HEK293 (cell line): ENCODE measurements around the gene TMEM176B.

Experiments
- CTCF ChIA-PET: fragments of 350-600 bp; formaldehyde crosslinking; extraction: SDS; loops from one replicate; lab custom pipeline; 2021; ENCODE audit warnings: antibody characterized with exemption; lab: Yijun Ruan, JAX
- POLR2A ChIA-PET: fragments of 300-600 bp; formaldehyde crosslinking; extraction: SDS; loops from one replicate; lab custom pipeline; 2020; ENCODE audit warnings: antibody characterized with exemption, inconsistent platforms; lab: Yijun Ruan, JAX
- H3K27ac ChIP-seq: fragments of 200-500 bp; sonication (Bioruptor generic); 2 replicates; pipeline ENCODE4 v1.5.1; 2014; ENCODE audit warnings: low read depth, low read length, control low read depth, inconsistent platforms; ENCODE audit errors: extremely low read depth
- H3K36me3 ChIP-seq, 2 experiments: fragments of 200-500 bp in 1 of 2; sonication (Bioruptor generic) in 1 of 2; 1 replicate in 1 of 2; 2 replicates in 1 of 2; pipeline ENCODE4 v1.5.1; 2014 to 2017; ENCODE audit warnings: inconsistent platforms in 2 of 2, low read length in 2 of 2; ENCODE audit not compliant: control insufficient read depth in 2 of 2, insufficient read depth in 1 of 2
- H3K4me1 ChIP-seq: fragments of 200-500 bp; sonication (Bioruptor generic); 2 replicates; pipeline ENCODE4 v1.5.1; 2014; ENCODE audit warnings: mild to moderate bottlenecking, low read length, inconsistent platforms; ENCODE audit not compliant: control insufficient read depth, insufficient read depth
- H3K4me3 ChIP-seq: 2 replicates; pipeline ENCODE4 v1.5.1; 2011; ENCODE audit warnings: low read depth, mild to moderate bottlenecking, control low read depth, low read length, moderate library complexity
- H3K9me3 ChIP-seq: fragments of 200-500 bp; sonication (Bioruptor generic); 2 replicates; pipeline ENCODE4 v1.5.1; 2014; ENCODE audit warnings: low read depth, low read length, inconsistent platforms; ENCODE audit not compliant: control insufficient read depth, insufficient read depth
- GLI4 ChIP-seq: fragments of 450-650 bp; formaldehyde crosslinking; IDR thresholded peaks from 2 replicates; pipeline ENCODE4 v1.5.1; 2016; ENCODE audit warnings: missing biosample characterization, missing genetic modification characterization
- INSM2 ChIP-seq: fragments of 450-650 bp; formaldehyde crosslinking; IDR thresholded peaks from 2 replicates; pipeline ENCODE4 v1.5.1; 2016; ENCODE audit warnings: missing biosample characterization, missing genetic modification characterization
- KLF10 ChIP-seq: fragments of 450-650 bp; IDR thresholded peaks from 2 replicates; pipeline ENCODE4 v1.5.1; 2018; ENCODE audit warnings: missing biosample characterization, mild to moderate bottlenecking, missing genetic modification characterization
- OVOL3 ChIP-seq: fragments of 450-650 bp; formaldehyde crosslinking; IDR thresholded peaks from 2 replicates; pipeline ENCODE4 v1.5.1; 2016; ENCODE audit warnings: missing biosample characterization, missing genetic modification characterization
- SALL2 ChIP-seq: fragments of 450-650 bp; formaldehyde crosslinking; IDR thresholded peaks from 2 replicates; pipeline ENCODE4 v1.5.0; 2017; ENCODE audit warnings: missing biosample characterization, mild to moderate bottlenecking, missing genetic modification characterization, borderline replicate concordance
- SCRT2 ChIP-seq: fragments of 450-650 bp; formaldehyde crosslinking; IDR thresholded peaks from 2 replicates; pipeline ENCODE4 v1.5.1; 2016; ENCODE audit warnings: missing biosample characterization, missing genetic modification characterization
- SP7 ChIP-seq: fragments of 450-650 bp; formaldehyde crosslinking; IDR thresholded peaks from 2 replicates; pipeline ENCODE4 v1.5.1; 2016; ENCODE audit warnings: missing biosample characterization, missing genetic modification characterization
- TSHZ1 ChIP-seq: fragments of 450-650 bp; formaldehyde crosslinking; IDR thresholded peaks from 2 replicates; pipeline ENCODE4 v1.5.1; 2016; ENCODE audit warnings: missing biosample characterization, missing genetic modification characterization, borderline replicate concordance
- ZBTB17 ChIP-seq: fragments of 450-650 bp; formaldehyde crosslinking; IDR thresholded peaks from 2 replicates; pipeline ENCODE4 v1.5.1; 2016; ENCODE audit warnings: missing biosample characterization, missing genetic modification characterization
- ZBTB20 ChIP-seq: fragments of 450-650 bp; formaldehyde crosslinking; IDR thresholded peaks from 2 replicates; pipeline ENCODE4 v1.5.1; 2016; ENCODE audit warnings: missing biosample characterization, missing genetic modification characterization
- ZBTB6 ChIP-seq: fragments of 450-650 bp; formaldehyde crosslinking; IDR thresholded peaks from 2 replicates; pipeline ENCODE4 v1.5.1; 2017; ENCODE audit warnings: missing biosample characterization, missing genetic modification characterization
- ZFP37 ChIP-seq: fragments of 450-650 bp; formaldehyde crosslinking; IDR thresholded peaks from 2 replicates; pipeline ENCODE4 v1.5.1; 2016; ENCODE audit warnings: missing biosample characterization, missing genetic modification characterization
- ZFP41 ChIP-seq: fragments of 450-650 bp; formaldehyde crosslinking; IDR thresholded peaks from 2 replicates; pipeline ENCODE4 v1.5.1; 2016; ENCODE audit warnings: missing biosample characterization, missing genetic modification characterization, borderline replicate concordance
- ZNF112 ChIP-seq: fragments of 450-650 bp; formaldehyde crosslinking; IDR thresholded peaks from 2 replicates; pipeline ENCODE4 v1.5.0; 2017; ENCODE audit warnings: missing biosample characterization, missing genetic modification characterization
- ZNF175 ChIP-seq: fragments of 450-650 bp; formaldehyde crosslinking; IDR thresholded peaks from 2 replicates; pipeline ENCODE4 v1.5.1; 2016; ENCODE audit warnings: missing biosample characterization, missing genetic modification characterization
- ZNF2 ChIP-seq: fragments of 450-650 bp; formaldehyde crosslinking; IDR thresholded peaks from 2 replicates; pipeline ENCODE4 v1.5.1; 2016; ENCODE audit warnings: missing biosample characterization, missing genetic modification characterization
- ZNF202 ChIP-seq: fragments of 450-650 bp; formaldehyde crosslinking; IDR thresholded peaks from 2 replicates; pipeline ENCODE4 v1.5.1; 2016; ENCODE audit warnings: missing biosample characterization, missing genetic modification characterization, borderline replicate concordance
- ZNF214 ChIP-seq: fragments of 450-650 bp; formaldehyde crosslinking; IDR thresholded peaks from 2 replicates; pipeline ENCODE4 v1.5.1; 2017; ENCODE audit warnings: missing biosample characterization, mild to moderate bottlenecking, missing genetic modification characterization, borderline replicate concordance
- ZNF221 ChIP-seq: fragments of 450-650 bp; formaldehyde crosslinking; IDR thresholded peaks from 2 replicates; pipeline ENCODE4 v1.5.1; 2017; ENCODE audit warnings: missing biosample characterization, missing genetic modification characterization, borderline replicate concordance
- ZNF23 ChIP-seq: fragments of 450-650 bp; formaldehyde crosslinking; IDR thresholded peaks from 2 replicates; pipeline ENCODE4 v1.5.1; 2016; ENCODE audit warnings: missing biosample characterization, missing genetic modification characterization, borderline replicate concordance
- ZNF292 ChIP-seq: fragments of 450-650 bp; formaldehyde crosslinking; IDR thresholded peaks from 2 replicates; pipeline ENCODE4 v1.5.1; 2016; ENCODE audit warnings: low read depth, missing biosample characterization, missing genetic modification characterization, borderline replicate concordance
- ZNF423 ChIP-seq: fragments of 450-650 bp; formaldehyde crosslinking; IDR thresholded peaks from 2 replicates; pipeline ENCODE4 v1.5.1; 2016; ENCODE audit warnings: missing biosample characterization, missing genetic modification characterization
- ZNF473 ChIP-seq: fragments of 450-650 bp; formaldehyde crosslinking; IDR thresholded peaks from 2 replicates; pipeline ENCODE4 v1.5.1; 2017; ENCODE audit warnings: missing biosample characterization, missing genetic modification characterization
- ZNF48 ChIP-seq: fragments of 450-650 bp; formaldehyde crosslinking; IDR thresholded peaks from 2 replicates; pipeline ENCODE4 v1.5.1; 2016; ENCODE audit warnings: missing biosample characterization, missing genetic modification characterization
- ZNF514 ChIP-seq: fragments of 450-650 bp; formaldehyde crosslinking; IDR thresholded peaks from 2 replicates; pipeline ENCODE4 v1.5.1; 2016; ENCODE audit warnings: missing biosample characterization, missing genetic modification characterization
- ZNF585B ChIP-seq: fragments of 450-650 bp; formaldehyde crosslinking; IDR thresholded peaks from 2 replicates; pipeline ENCODE4 v1.5.1; 2016; ENCODE audit warnings: missing biosample characterization, missing genetic modification characterization
- ZNF600 ChIP-seq: fragments of 450-650 bp; formaldehyde crosslinking; IDR thresholded peaks from 2 replicates; pipeline ENCODE4 v1.5.1; 2016; ENCODE audit warnings: missing biosample characterization, missing genetic modification characterization
- ZNF76 ChIP-seq: fragments of 450-650 bp; formaldehyde crosslinking; IDR thresholded peaks from 2 replicates; pipeline ENCODE4; 2016; ENCODE audit warnings: low read depth, missing biosample characterization, missing genetic modification characterization, borderline replicate concordance
- ZSCAN16 ChIP-seq: fragments of 450-650 bp; formaldehyde crosslinking; IDR thresholded peaks from 2 replicates; pipeline ENCODE4 v1.5.1; 2016; ENCODE audit warnings: missing biosample characterization, missing genetic modification characterization
- ZSCAN30 ChIP-seq: fragments of 450-650 bp; IDR thresholded peaks from 2 replicates; pipeline ENCODE4 v1.5.1; 2018; ENCODE audit warnings: missing biosample characterization, mild to moderate bottlenecking, missing genetic modification characterization, moderate library complexity
- ZSCAN5A ChIP-seq: fragments of 450-650 bp; formaldehyde crosslinking; IDR thresholded peaks from 2 replicates; pipeline ENCODE4 v1.5.1; 2016; ENCODE audit warnings: missing biosample characterization, missing genetic modification characterization

The TMEM176B gene

GRCh38 chr7:150820578-150821198, 20.5 kb upstream of the TMEM176B start:
- Histone ChIP-seq H3K9me3 (no peaks in the 10 kb centered on the region), H3K4me1 (no peaks in the 10 kb centered on the region), H3K36me3 (no peaks in the 10 kb centered on the region), H3K4me3 (no peak overlapping the region), H3K27ac (no peak overlapping the region)
- ChIA-PET CTCF (interaction anchor here (0.6 kb wide), 1 partner anchor 77 kb away, joined by 5 read pairs; no protein-coding TSS in a partner anchor), POLR2A (no interaction called here)
- TF ChIP-seq ZNF202 (tag by site-specific recombination) (no peak), INSM2 (tag by site-specific recombination) (no peak), ZNF514 (tag by site-specific recombination) (no peak), ZFP41 (tag by site-specific recombination) (no peak), ZSCAN30 (tag by site-specific recombination) (no peak), ZNF473 (no peak), ZBTB17 (tag by site-specific recombination) (no peak), ZSCAN16 (tag by site-specific recombination) (no peak), KLF10 (tag by site-specific recombination) (no peak), ZBTB6 (no peak), SALL2 (no peak), GLI4 (tag by site-specific recombination) (no peak), TSHZ1 (tag by site-specific recombination) (no peak), SP7 (tag by site-specific recombination) (no peak), ZNF175 (tag by site-specific recombination) (no peak), ZNF600 (tag by site-specific recombination) (no peak), ZNF585B (tag by site-specific recombination) (no peak), ZNF112 (tag by site-specific recombination) (no peak), ZNF2 (tag by site-specific recombination) (no peak)

- Histone ChIP-seq H3K36me3 (no peaks in the 10 kb centered on the region), H3K27ac (no peak overlapping the region), H3K4me1 (no peaks in the 10 kb centered on the region), H3K9me3 (no peaks in the 10 kb centered on the region), H3K4me3 (no peak overlapping the region)
- ChIA-PET POLR2A (no interaction called here), CTCF (no interaction called here)
- TF ChIP-seq ZBTB20 (no peak), ZSCAN5A (tag by site-specific recombination) (no peak), ZNF214 (tag by site-specific recombination) (no peak), ZNF292 (tag by site-specific recombination) (no peak), ZFP37 (tag by site-specific recombination) (no peak), SCRT2 (tag by site-specific recombination) (no peak), ZNF423 (no peak), ZNF23 (no peak), ZNF221 (tag by site-specific recombination) (no peak), OVOL3 (tag by site-specific recombination) (no peak), ZFP41 (tag by site-specific recombination) (no peak), ZNF48 (tag by site-specific recombination) (no peak), ZNF76 (tag by site-specific recombination) (no peak)
These were observed 20.0 kb upstream of the TMEM176B start for GRCh38 chr7:150820148-150820547.
